Measurements from ENCODE around the gene FABP2.

DNA sequence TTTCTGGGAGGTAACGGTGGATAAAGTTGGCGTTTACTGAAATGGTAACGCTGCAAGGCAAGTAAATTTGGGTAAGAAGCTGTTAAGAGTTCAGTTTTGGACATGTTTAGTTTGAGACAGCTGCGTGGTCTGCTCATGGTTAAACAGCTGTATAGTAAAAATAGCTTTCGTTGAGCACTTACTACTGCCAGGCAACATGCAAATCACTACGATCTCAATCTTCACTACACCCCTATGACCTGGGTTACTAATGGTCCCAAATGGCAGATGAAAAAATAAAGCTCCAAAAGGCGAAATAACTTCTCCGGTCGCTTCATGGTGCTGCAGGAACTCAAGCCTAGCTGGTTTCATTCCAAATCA lies 22.2 kb downstream of the FABP2 start:
- TF ChIP-seq, protein P1, sequence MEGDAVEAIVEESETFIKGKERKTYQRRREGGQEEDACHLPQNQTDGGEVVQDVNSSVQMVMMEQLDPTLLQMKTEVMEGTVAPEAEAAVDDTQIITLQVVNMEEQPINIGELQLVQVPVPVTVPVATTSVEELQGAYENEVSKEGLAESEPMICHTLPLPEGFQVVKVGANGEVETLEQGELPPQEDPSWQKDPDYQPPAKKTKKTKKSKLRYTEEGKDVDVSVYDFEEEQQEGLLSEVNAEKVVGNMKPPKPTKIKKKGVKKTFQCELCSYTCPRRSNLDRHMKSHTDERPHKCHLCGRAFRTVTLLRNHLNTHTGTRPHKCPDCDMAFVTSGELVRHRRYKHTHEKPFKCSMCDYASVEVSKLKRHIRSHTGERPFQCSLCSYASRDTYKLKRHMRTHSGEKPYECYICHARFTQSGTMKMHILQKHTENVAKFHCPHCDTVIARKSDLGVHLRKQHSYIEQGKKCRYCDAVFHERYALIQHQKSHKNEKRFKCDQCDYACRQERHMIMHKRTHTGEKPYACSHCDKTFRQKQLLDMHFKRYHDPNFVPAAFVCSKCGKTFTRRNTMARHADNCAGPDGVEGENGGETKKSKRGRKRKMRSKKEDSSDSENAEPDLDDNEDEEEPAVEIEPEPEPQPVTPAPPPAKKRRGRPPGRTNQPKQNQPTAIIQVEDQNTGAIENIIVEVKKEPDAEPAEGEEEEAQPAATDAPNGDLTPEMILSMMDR (IDR thresholded peaks at IDR 0.05), result no peak
- no peak for TF ChIP-seq ZFX (IDR thresholded peaks at IDR 0.05; ENCODE audit: borderline replicate concordance)
